ENCODE results near the gene SLC16A9. TPM values are rescaled to one million over a fixed set of nuclear protein-coding genes. Genes with fewer than 3 reads are reported as not detected.

The SLC16A9 gene
- total RNA-seq, 1 donor from 2014 or later = 1.8 TPM

DNA sequence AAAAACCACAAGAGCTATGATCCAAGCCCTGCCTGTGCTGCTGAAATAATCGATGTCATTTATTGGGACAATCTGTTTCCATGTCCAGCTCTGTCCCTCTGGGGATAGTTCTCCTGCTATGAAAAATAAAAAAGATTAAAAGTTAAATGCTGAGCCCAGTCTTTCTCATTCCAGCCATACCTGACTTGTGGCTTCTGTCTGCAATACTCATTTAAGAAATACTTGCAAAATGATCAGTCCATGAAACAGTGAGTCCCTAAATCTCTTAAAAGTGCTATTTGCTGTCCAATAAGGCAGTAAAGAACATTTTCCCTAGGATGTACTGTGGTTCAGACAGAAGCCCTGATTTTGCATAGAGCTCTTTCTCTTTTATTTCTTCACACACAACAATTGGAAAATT is 91.7 kb downstream of the SLC16A9 start:
- intact Hi-C loops (cut with DNase I) = no loop called here
- no peak for ATAC-seq
- no peak for DNase-seq (ENCODE audit: low spot score)

DNA sequence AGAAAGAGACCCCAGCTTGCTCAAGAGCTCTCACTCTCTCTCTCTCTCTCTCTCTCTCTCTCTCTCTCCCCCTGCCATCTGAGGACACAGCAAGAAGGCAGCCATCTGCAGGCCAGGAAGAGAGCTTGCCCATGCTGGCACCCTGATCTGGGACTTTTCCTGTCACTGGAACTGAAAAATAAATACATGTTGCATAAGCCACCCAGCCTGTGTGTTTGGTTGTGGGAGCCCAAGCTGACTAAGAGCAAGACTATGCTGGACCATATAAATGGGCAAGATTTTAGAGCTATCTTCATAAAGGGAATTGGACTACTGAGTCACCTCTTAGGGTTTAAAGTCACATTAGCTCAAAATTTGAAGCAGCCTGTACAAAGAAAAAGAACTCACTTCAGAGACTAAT is 98.6 kb downstream of the SLC16A9 start:
- intact Hi-C loops (cut with DNase I) = no loop called here
- ATAC-seq (no peak), DNase-seq (ENCODE audit: low spot score) (no peak)

DNA sequence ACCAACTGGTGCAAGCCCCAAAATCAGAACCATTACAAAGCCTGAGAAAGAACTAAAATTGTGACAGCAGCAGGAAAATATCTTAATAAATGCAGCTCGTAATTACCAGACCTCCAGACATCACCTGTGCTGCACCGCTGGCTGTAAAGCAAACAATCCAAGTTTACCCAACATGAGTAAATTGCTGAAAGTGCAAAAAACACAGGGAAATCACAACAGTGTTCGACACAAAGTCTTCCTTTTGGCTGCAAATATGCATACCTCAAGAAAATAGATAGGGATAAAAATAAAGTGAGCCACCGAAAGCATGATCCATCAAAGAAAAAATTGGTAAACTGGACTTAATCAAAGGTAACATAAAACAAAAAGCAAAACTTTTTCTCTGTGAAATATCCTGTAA is 101.7 kb downstream of the SLC16A9 start:
- DNase-seq (ENCODE audit: low spot score) (no peak), ATAC-seq (no peak)
- intact Hi-C loops (cut with DNase I) = no loop called here

DNA sequence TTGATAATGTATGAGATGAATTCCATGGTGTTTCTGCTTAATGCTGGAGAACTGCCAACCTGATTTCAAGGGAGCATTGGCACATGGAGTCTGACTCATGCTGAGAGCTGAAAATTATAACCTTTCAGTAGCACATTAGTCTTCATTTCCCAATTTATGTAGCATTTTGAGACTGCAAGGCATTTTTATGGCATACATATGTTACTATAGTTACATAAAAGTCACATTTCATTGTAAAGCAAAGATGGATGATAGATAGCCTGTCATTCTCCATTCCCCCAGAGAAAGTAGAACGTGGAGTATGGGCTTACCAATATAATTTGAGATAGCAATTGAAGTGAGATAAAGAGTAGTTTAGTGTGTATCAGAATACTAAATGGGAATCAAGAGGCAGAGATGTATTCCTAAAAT is 103.1 kb downstream of the SLC16A9 start:
- no peak for ATAC-seq
- no peak for DNase-seq (ENCODE audit: low spot score)
- intact Hi-C loops (cut with DNase I) = no loop called here

DNA sequence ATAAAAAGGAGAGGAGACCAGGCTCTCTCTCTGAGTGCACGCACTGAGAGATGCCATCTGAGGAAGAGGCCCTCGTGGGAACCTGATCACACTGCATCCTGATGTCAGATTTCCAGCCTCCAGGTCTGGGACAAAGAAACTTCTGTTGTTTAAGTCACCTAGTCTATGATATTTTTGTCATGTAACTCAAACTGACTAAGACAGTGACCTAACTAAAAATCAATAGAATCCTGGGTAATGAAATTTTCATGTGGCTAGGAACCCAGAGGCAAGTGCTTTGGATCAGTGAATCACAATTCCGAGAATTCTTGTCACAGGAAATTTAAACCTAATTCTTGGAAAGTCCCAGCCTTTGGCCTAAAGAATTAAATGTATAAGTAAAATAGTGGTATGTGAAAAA is 107.7 kb downstream of the SLC16A9 start:
- ATAC-seq (no peak), DNase-seq (ENCODE audit: low spot score) (no peak)
- intact Hi-C loops (cut with DNase I) = no loop called here

Other genes with a start within 250 kb of the SLC16A9 start
- gene MRLN, start 43.6 kb upstream of the SLC16A9 start, total RNA-seq = not detected
- gene CCDC6, start 196.7 kb upstream of the SLC16A9 start, total RNA-seq = 36.2 TPM

Data from sciatic nerve (tissue), 2 donors.